Measurements from ENCODE around the gene SLITRK4.

Gene SLITRK4

DNA sequence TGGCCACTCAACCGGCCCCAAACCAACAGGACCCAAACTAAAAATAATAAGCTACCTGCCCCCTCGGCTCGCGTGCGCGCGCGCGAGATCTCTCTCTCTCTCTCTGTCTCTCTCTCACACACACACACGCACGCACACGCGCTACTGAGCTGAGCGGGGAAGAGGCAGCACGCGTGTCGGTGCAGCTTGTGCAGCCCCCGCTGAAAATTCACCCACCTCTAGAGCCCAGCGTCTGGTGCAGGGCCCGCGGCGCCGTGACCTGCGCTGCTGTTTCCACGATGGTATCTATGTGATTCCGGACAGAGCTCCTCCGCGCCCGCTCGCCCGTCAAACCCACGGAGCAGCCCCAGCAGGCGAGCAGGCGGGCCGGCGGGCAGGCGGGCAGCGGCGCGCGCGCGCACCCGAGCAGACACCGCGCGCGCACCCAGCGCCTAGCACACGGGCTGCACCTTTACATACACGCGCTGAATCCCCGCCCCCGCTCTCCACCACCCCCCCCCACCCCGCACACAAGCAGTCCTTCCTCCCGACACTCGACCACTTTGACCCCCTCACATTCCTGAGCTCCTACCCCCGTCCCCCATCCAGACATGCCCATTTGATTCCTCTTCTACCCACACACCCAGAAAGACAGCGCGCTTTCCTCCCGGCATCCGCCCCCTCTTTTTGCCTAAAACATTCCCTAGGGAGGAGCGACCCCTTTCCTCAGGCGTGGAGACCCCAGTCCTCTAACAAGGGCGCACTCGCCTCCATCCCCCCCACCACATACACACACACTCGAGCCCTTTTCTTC, 1.0 kb downstream of the SLITRK4 start:
- Histone ChIP-seq H3K27ac (ENCODE audit: low read depth, low read length) (no peak overlapping the region), H3K4me1 (ENCODE audit: control insufficient read depth, insufficient read depth, low read length) (peaks cover 15% of the 10 kb centered on the region), H3K9ac (ENCODE audit: low read length) (peak overlapping the region; percentile 64), H3K4me3 (ENCODE audit: low read depth, low read length) (peak overlapping the region; percentile 99), H3K27me3 (ENCODE audit: control insufficient read depth, insufficient read depth, low read length) (peaks cover 37% of the 10 kb centered on the region), H3K36me3 (ENCODE audit: control insufficient read depth, insufficient read depth, low read length) (no peaks in the 10 kb centered on the region), H3K9me3 (ENCODE audit: control insufficient read depth, insufficient read depth, low read depth, low read length) (no peaks in the 10 kb centered on the region; the same call in 1 of the 2 replicates)

DNA sequence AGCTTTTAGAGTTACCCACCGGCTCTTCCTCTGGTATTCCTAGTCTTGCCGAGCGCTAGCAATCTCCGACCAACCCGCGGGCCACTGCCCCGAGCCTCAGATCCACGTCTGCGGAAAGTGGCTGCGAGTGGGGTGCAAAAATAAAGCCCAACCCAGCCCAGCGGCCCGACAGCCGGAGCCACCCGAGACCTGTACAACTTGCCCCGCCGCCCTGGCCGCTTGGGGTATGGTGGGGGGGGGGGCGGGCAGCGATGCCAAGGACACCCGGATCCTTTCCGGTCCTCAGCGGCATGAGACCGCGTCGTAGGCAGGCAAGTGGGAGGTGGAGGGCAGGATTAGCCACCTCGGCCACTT, 1.6 kb downstream of the SLITRK4 start:
- peak overlapping the region; percentile 99 for H3K4me3 ChIP-seq (ENCODE audit: low read depth, low read length)
- peaks cover 37% of the 10 kb centered on the region for H3K27me3 ChIP-seq (ENCODE audit: control insufficient read depth, insufficient read depth, low read length)
- peaks cover 15% of the 10 kb centered on the region for H3K4me1 ChIP-seq (ENCODE audit: control insufficient read depth, insufficient read depth, low read length)
- peak overlapping the region; percentile 64 for H3K9ac ChIP-seq (ENCODE audit: low read length)
- H3K27ac ChIP-seq (ENCODE audit: low read depth, low read length): no peak overlapping the region
- no peaks in the 10 kb centered on the region for H3K36me3 ChIP-seq (ENCODE audit: control insufficient read depth, insufficient read depth, low read length)
- no peaks in the 10 kb centered on the region; the same call in 1 of the 2 replicates for H3K9me3 ChIP-seq (ENCODE audit: control insufficient read depth, insufficient read depth, low read depth, low read length)

DNA sequence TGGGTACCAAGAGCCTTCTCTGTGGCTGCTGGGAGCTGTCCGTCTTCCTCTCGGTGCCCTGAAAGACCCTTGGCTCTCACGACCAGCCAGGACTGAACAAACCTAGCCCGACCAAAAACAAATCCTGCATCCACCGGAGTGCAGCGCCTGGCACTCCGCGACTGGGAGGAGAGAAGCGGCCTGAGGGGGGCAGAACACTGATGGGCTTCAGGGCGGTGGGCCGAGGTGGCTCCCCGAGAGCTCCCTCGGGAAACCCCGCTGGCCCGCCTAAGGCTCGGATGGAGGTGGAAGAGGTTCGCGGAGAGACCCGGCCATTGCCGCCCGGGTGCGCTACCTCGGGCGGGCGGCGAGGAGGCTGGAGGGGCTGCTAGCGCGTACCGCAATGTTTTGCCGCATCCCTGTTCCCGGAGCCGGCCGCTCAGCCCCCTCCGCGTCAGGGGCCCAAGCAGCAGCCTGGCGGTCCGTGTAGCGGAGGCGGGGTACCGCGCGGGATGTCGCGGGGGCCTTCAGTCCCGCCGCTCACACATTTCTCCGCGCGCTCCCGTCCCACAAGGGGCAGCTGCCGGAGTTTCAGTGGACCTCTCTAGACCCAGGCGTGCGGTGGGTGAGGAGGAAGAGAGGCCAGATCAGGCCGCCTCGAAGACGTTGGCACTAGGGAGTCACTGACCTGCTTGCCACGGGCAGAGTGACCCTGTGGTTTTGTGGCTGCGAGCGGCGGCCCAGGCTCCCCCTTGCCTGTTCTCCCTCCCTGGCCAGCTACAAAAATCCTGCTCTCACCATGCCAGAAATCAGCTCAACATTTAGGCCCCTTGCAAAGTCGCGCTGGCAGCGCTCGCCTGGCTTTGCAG, 2.2 kb downstream of the SLITRK4 start:
- Histone ChIP-seq H3K4me1 (ENCODE audit: control insufficient read depth, insufficient read depth, low read length) (peaks cover 15% of the 10 kb centered on the region), H3K9ac (ENCODE audit: low read length) (peak overlapping the region; percentile 54), H3K9me3 (ENCODE audit: control insufficient read depth, insufficient read depth, low read depth, low read length) (no peaks in the 10 kb centered on the region; the same call in 1 of the 2 replicates), H3K27me3 (ENCODE audit: control insufficient read depth, insufficient read depth, low read length) (peaks cover 37% of the 10 kb centered on the region), H3K27ac (ENCODE audit: low read depth, low read length) (no peak overlapping the region), H3K4me3 (ENCODE audit: low read depth, low read length) (peak overlapping the region; percentile 99), H3K36me3 (ENCODE audit: control insufficient read depth, insufficient read depth, low read length) (no peaks in the 10 kb centered on the region)

DNA sequence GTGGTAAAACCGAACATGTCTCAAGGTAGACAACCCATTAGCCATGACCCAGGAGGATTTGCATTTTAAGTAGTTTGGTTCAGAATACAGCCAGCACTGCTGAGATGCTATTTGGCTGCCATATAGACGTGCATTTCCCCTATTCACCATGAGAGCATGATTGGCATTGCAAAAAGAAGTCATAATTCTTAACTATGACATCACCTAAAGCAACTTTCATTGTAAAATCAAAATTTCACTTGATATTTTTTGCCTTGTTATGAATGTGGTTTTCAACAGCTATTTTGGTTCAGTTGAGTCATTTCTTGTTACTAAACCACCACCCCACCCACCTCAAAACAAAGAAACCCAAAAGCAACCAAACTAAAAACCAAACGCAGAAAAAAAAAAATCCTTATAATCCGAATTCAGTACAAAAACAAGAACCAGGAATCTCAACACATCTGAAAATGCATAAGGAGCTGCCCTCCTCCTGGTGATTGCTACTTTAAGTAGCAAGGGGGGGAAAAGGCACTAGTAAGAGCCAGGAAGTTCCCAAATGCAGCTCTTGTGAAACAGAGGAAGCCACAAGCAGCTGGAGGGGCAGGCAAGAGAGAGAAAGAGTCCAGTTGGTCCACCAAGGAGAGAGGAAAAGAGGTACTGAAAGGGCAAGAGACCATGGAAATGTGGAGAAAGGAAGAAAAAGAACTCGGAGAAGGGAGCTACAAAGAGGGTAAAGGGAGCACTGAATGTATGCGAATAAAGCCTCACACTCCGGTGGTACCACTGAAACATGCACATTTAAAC, 3.1 kb downstream of the SLITRK4 start:
- Histone ChIP-seq H3K4me1 (ENCODE audit: control insufficient read depth, insufficient read depth, low read length) (peaks cover 15% of the 10 kb centered on the region), H3K9ac (ENCODE audit: low read length) (no peak overlapping the region), H3K4me3 (ENCODE audit: low read depth, low read length) (peak overlapping the region; percentile 99), H3K9me3 (ENCODE audit: control insufficient read depth, insufficient read depth, low read depth, low read length) (no peaks in the 10 kb centered on the region; the same call in 1 of the 2 replicates), H3K27ac (ENCODE audit: low read depth, low read length) (no peak overlapping the region), H3K36me3 (ENCODE audit: control insufficient read depth, insufficient read depth, low read length) (no peaks in the 10 kb centered on the region), H3K27me3 (ENCODE audit: control insufficient read depth, insufficient read depth, low read length) (peaks cover 37% of the 10 kb centered on the region)

DNA sequence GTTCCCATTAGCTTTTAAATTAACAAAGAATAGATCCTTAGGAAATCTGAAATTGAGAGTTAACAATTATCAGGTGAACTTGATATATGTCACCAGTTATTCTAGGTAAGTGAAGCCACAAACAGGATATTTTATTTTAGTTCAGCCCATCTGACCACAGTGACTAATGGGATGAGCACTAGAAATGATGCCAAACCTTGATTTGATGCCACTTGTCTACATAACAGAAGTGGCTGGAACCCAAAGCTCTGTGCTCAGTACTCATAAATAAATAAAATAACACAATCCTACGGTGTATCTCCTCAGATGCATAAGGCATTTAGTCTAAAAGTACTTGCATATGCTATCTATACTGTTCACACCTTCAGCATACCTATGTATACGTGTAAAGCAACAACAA, 12.2 kb downstream of the SLITRK4 start:
- Histone ChIP-seq H3K36me3 (ENCODE audit: control insufficient read depth, insufficient read depth, low read length) (no peaks in the 10 kb centered on the region), H3K27me3 (ENCODE audit: control insufficient read depth, insufficient read depth, low read length) (no peaks in the 10 kb centered on the region), H3K9me3 (ENCODE audit: control insufficient read depth, insufficient read depth, low read depth, low read length) (no peaks in the 10 kb centered on the region; the same call in 1 of the 2 replicates), H3K4me3 (ENCODE audit: low read depth, low read length) (no peak overlapping the region), H3K27ac (ENCODE audit: low read depth, low read length) (no peak overlapping the region), H3K4me1 (ENCODE audit: control insufficient read depth, insufficient read depth, low read length) (no peaks in the 10 kb centered on the region), H3K9ac (ENCODE audit: low read length) (no peak overlapping the region)

DNA sequence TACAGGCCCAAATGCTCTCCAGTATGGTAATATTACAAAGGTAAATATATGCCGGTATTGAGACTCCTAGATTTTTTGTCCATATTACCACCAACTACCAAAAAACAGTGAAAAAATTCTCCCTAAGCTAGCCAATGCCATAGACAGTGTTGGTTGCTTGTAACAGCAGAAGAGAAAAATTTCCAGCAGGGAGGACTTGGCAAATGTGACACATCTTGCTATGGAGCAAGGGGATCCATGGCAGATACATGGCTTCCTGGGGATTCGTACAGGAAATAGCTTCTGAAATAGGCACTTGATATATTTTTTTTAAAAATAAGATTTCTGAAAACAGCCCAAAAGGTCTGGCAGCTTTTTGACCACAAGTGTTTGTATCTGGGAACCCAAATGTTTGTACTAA, 14.6 kb downstream of the SLITRK4 start:
- no peaks in the 10 kb centered on the region for H3K27me3 ChIP-seq (ENCODE audit: control insufficient read depth, insufficient read depth, low read length)
- no peak overlapping the region for H3K27ac ChIP-seq (ENCODE audit: low read depth, low read length)
- H3K4me1 ChIP-seq (ENCODE audit: control insufficient read depth, insufficient read depth, low read length): no peaks in the 10 kb centered on the region
- no peaks in the 10 kb centered on the region for H3K36me3 ChIP-seq (ENCODE audit: control insufficient read depth, insufficient read depth, low read length)
- no peak overlapping the region for H3K9ac ChIP-seq (ENCODE audit: low read length)
- H3K9me3 ChIP-seq (ENCODE audit: control insufficient read depth, insufficient read depth, low read depth, low read length): no peaks in the 10 kb centered on the region
- H3K4me3 ChIP-seq (ENCODE audit: low read depth, low read length): no peak overlapping the region

DNA sequence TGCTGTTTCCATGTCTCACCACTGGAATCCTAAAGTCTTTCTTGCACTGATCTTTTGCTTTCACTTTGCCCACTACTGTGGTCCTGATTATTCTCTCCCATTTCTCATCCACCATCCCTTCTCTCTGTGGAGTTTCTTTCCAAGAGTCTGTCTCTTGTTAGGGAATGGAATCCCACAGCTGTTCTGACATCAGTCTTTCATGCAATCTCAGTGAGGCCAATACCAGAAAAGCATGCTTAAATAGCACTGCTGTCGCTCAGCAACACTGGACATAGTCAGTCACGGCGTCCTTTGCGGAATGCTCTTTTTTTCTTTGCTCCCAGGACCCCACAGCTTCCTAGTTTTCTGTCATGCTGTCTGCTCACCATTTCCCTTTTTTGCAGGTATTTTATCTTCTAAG, 20.1 kb downstream of the SLITRK4 start:
- H3K27me3 ChIP-seq (ENCODE audit: control insufficient read depth, insufficient read depth, low read length): no peaks in the 10 kb centered on the region
- no peaks in the 10 kb centered on the region for H3K36me3 ChIP-seq (ENCODE audit: control insufficient read depth, insufficient read depth, low read length)
- H3K9ac ChIP-seq (ENCODE audit: low read length): no peak overlapping the region
- H3K9me3 ChIP-seq (ENCODE audit: control insufficient read depth, insufficient read depth, low read depth, low read length): no peaks in the 10 kb centered on the region
- no peak overlapping the region for H3K27ac ChIP-seq (ENCODE audit: low read depth, low read length)
- peaks cover 7% of the 10 kb centered on the region; the same call in 1 of the 2 replicates for H3K4me1 ChIP-seq (ENCODE audit: control insufficient read depth, insufficient read depth, low read length)
- no peak overlapping the region for H3K4me3 ChIP-seq (ENCODE audit: low read depth, low read length)

DNA sequence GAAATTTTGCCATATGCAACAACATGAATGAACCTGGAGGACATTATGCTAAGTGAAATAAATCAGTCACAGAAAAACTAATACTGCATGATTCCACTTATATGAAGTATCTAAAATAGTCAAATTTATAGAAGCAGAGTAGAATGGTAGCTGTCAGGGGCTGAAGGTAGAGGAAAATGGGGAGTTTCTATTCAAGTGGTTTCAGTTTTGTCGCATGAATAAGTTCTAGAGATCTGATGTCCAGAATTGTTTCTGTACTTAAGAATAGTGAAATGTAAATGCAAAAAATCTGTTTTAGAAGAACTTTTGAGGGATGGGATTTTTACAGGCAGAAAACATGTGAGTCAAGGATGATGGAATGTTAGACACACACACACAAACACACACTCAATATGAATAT, 34.1 kb downstream of the SLITRK4 start:
- H3K36me3 ChIP-seq (ENCODE audit: control insufficient read depth, insufficient read depth, low read length): no peaks in the 10 kb centered on the region
- H3K9me3 ChIP-seq (ENCODE audit: control insufficient read depth, insufficient read depth, low read depth, low read length): peaks cover 4% of the 10 kb centered on the region; the same call in 1 of the 2 replicates
- H3K9ac ChIP-seq (ENCODE audit: low read length): no peak overlapping the region
- H3K27me3 ChIP-seq (ENCODE audit: control insufficient read depth, insufficient read depth, low read length): no peaks in the 10 kb centered on the region
- no peak overlapping the region for H3K27ac ChIP-seq (ENCODE audit: low read depth, low read length)
- no peak overlapping the region for H3K4me3 ChIP-seq (ENCODE audit: low read depth, low read length)
- no peaks in the 10 kb centered on the region for H3K4me1 ChIP-seq (ENCODE audit: control insufficient read depth, insufficient read depth, low read length)

DNA sequence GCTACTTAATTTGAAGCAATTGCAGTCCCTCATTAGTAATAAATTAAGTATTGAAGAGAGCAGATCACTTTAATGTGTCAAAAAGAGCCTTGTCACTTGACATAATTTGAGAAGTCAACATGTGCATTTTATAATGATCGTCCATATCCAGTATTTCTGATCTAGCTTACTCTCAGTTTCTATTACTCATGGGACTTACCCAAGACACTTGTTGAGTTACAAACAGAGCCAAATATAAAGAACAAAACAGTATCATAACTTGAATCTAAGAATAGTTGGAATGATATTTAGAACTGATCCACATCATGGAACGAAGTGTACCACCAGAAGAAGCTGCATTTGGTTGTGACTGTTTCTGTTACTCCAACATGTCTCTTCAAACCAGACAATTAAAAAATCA, 54.7 kb downstream of the SLITRK4 start:
- Histone ChIP-seq H3K4me3 (ENCODE audit: low read depth, low read length) (no peak overlapping the region), H3K27me3 (ENCODE audit: control insufficient read depth, insufficient read depth, low read length) (no peaks in the 10 kb centered on the region), H3K36me3 (ENCODE audit: control insufficient read depth, insufficient read depth, low read length) (no peaks in the 10 kb centered on the region), H3K4me1 (ENCODE audit: control insufficient read depth, insufficient read depth, low read length) (no peaks in the 10 kb centered on the region), H3K27ac (ENCODE audit: low read depth, low read length) (no peak overlapping the region), H3K9me3 (ENCODE audit: control insufficient read depth, insufficient read depth, low read depth, low read length) (0 out of 2 replicates have a peak, but pooled peaks cover 11% of the 10 kb centered on the region), H3K9ac (ENCODE audit: low read length) (no peak overlapping the region)

DNA sequence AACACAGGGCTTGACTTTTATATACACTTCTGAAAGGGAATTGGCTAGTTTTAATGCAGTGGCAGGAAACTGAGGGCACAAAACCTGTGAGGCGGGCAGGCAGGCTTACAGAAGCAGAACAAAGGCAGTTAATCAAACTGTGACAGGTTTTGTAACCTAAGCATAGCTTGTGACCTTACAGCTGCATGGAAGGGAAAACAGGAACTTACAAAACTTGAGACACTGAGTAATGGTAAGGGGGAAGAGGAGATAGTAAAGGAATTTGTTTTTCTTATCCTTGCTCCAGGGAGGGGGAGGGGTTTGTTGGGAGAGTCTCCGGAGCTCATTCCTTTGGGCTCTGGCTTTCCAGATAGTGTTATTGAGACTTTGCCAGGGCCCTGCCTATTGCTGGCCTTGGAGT, 55.6 kb downstream of the SLITRK4 start:
- H3K27me3 ChIP-seq (ENCODE audit: control insufficient read depth, insufficient read depth, low read length): no peaks in the 10 kb centered on the region
- no peak overlapping the region for H3K9ac ChIP-seq (ENCODE audit: low read length)
- 0 out of 2 replicates have a peak, but pooled peaks cover 15% of the 10 kb centered on the region for H3K9me3 ChIP-seq (ENCODE audit: control insufficient read depth, insufficient read depth, low read depth, low read length)
- no peak overlapping the region for H3K27ac ChIP-seq (ENCODE audit: low read depth, low read length)
- no peaks in the 10 kb centered on the region for H3K4me1 ChIP-seq (ENCODE audit: control insufficient read depth, insufficient read depth, low read length)
- no peaks in the 10 kb centered on the region for H3K36me3 ChIP-seq (ENCODE audit: control insufficient read depth, insufficient read depth, low read length)
- H3K4me3 ChIP-seq (ENCODE audit: low read depth, low read length): no peak overlapping the region
